ENCODE measurements around the gene SFTPD. TPM values are rescaled to one million over a fixed set of nuclear protein-coding genes. Genes with fewer than 3 reads are reported as not detected.

SFTPD gene
- total RNA-seq (2022; extraction: Qiagen RNA extraction) = 0.14 to 0.35 TPM (median 0.28 TPM) in 5 replicates

DNA sequence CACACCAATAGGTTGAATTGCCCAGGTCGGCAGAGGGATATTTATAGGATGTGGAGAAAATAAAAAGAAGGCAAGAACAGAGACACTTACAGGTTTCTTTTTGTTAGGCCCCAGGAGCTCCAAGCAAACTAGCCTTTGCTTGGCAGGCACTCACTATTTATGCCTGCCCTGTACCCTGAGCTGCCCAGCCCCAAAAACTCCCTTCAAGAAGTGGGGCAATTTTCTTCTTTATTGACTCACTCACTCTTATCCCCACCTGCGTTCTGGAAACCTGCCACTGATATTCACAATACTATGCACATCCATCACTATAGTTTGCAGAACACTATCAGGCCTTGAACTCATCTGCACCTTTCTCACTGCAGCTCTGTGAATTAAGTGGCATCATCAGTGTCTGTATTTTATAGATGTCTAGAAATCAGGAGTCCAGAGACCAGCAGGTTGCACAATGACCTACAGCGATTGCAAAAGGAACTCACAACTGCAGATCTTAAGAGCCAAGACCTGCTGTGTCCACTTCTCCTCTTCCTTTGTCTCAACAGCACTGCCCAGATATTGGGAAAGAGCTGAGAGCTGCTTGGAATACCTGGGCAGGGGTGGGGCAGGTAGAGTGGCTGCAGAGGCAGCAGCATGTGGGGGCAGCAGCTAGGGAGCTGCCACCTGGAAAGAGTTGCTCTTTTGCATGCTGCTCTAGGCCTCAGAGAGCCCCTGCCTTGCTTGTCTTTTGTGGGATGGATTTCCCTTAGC is at the start of gene SFTPD:
Gene SFTPD (minus strand): TSS at position 130 of the 747 bp plus-strand sequence. CDS start 2,446 bp downstream, outside the sequence.

Other genes with a start within 250 kb of the SFTPD start
- 0.23 to 0.43 TPM (median 0.32 TPM) in 5 replicates for gene NUTM2B, start 245.9 kb downstream of the SFTPD start, total RNA-seq (2022; extraction: Qiagen RNA extraction)
- 0.26 to 0.48 TPM (median 0.40 TPM) in 5 replicates for gene NUTM2E, start 122.4 kb downstream of the SFTPD start, total RNA-seq (2022; extraction: Qiagen RNA extraction)
- gene TMEM254, start 129.6 kb upstream of the SFTPD start, total RNA-seq (2022; extraction: Qiagen RNA extraction) = 15.0 to 21.3 TPM (median 17.7 TPM) in 5 replicates
- 0.29 TPM in 1 of 5 replicates, not detected in the others for gene PLAC9, start 183.6 kb upstream of the SFTPD start, total RNA-seq (2022; extraction: Qiagen RNA extraction)

Measured in A549 treated with dexamethasone at 1 μM for 4 hours (cell line).